Measurements from ENCODE around the gene CAP2. TPM values are rescaled to one million over a fixed set of nuclear protein-coding genes. Genes with fewer than 3 reads are reported as not detected.

Gene CAP2
- total and polyA plus RNA-seq, 10 donors, result 0.68 to 2.8 (median 1.8) TPM

GRCh38 chr6:17450832-17451231, 57.4 kb downstream of the CAP2 start:
- DNase-seq, result no peak
- Histone ChIP-seq H3K4me1 (no peaks in the 10 kb centered on the region), H3K4me3 (no peak overlapping the region), H3K27me3 (replicated peaks in 1 of 7) (peaks cover 0 to 7% (median 0%) of the 10 kb centered on the region in 7 donors), H3K9me3 (no peaks in the 10 kb centered on the region), H3K36me3 (no peaks in the 10 kb centered on the region), H3K27ac (no peak overlapping the region)
- WGBS, 5 donors, result 4 to 11% (median 6%) methylated on average over 5 of the region's 5 CpGs
- TF ChIP-seq POLR2AphosphoS5 (IDR thresholded peaks at IDR 0.05), result no peak
- no peak for TF ChIP-seq POLR2A (IDR thresholded peaks at IDR 0.05)
- TF ChIP-seq CTCF (IDR thresholded peaks at IDR 0.05 in 8 of 11, conservative IDR thresholded peaks at IDR 0.05 in 3 of 11), result no peak
- intact Hi-C loops (cut with DNase I; ENCODE audit: low total_unique reads), result no loop called here

- Histone ChIP-seq H3K4me1 (no peaks in the 10 kb centered on the region), H3K4me3 (no peak overlapping the region), H3K27ac (no peak overlapping the region), H3K27me3 (replicated peaks in 1 of 7) (peaks cover 0 to 7% (median 0%) of the 10 kb centered on the region in 7 donors), H3K36me3 (no peaks in the 10 kb centered on the region), H3K9me3 (no peaks in the 10 kb centered on the region)
- intact Hi-C loops (cut with DNase I; ENCODE audit: low total_unique reads), result no loop called here
- WGBS, 5 donors, result 92 to 97% (median 95%) methylated on average over 6 of the region's 6 CpGs
- TF ChIP-seq POLR2AphosphoS5 (IDR thresholded peaks at IDR 0.05), result no peak
- TF ChIP-seq CTCF (IDR thresholded peaks at IDR 0.05 in 8 of 11, conservative IDR thresholded peaks at IDR 0.05 in 3 of 11), result no peak
- no peak for TF ChIP-seq POLR2A (IDR thresholded peaks at IDR 0.05)
- DNase-seq, result no peak
Observed at GRCh38 chr6:17452096-17452495, 58.7 kb downstream of the CAP2 start.

GRCh38 chr6:17454316-17455005, 61.1 kb downstream of the CAP2 start:
- 75 to 86% (median 82%) methylated on average over 7 of the region's 7 CpGs for WGBS, 5 donors
- H3K9me3 ChIP-seq, result no peaks in the 10 kb centered on the region
- DNase-seq, result no peak
- H3K4me1 ChIP-seq, result no peaks in the 10 kb centered on the region
- peaks cover 0 to 7% (median 0%) of the 10 kb centered on the region in 7 donors for H3K27me3 ChIP-seq (replicated peaks in 1 of 7)
- no peak overlapping the region for H3K27ac ChIP-seq
- H3K4me3 ChIP-seq, result no peak overlapping the region
- no peak for TF ChIP-seq POLR2A (IDR thresholded peaks at IDR 0.05)
- no peak for TF ChIP-seq POLR2AphosphoS5 (IDR thresholded peaks at IDR 0.05)
- intact Hi-C loops (cut with DNase I; ENCODE audit: low total_unique reads), result no loop called here
- no peaks in the 10 kb centered on the region for H3K36me3 ChIP-seq

GRCh38 chr6:17455919-17456318, 62.5 kb downstream of the CAP2 start:
- Histone ChIP-seq H3K9me3 (no peaks in the 10 kb centered on the region), H3K27me3 (replicated peaks in 1 of 7) (peaks cover 0 to 7% (median 0%) of the 10 kb centered on the region in 7 donors), H3K36me3 (no peaks in the 10 kb centered on the region), H3K4me3 (no peak overlapping the region), H3K27ac (no peak overlapping the region), H3K4me1 (no peaks in the 10 kb centered on the region)
- DNase-seq, result no peak
- no peak for TF ChIP-seq CTCF (IDR thresholded peaks at IDR 0.05 in 8 of 11, conservative IDR thresholded peaks at IDR 0.05 in 3 of 11)
- TF ChIP-seq POLR2A (IDR thresholded peaks at IDR 0.05), result no peak
- TF ChIP-seq POLR2AphosphoS5 (IDR thresholded peaks at IDR 0.05), result no peak
- 84 to 92% (median 91%) methylated on average over 7 of the region's 7 CpGs for WGBS, 5 donors
- intact Hi-C loops (cut with DNase I; ENCODE audit: low total_unique reads), result no loop called here
